ENCODE measurements around the gene GADD45GIP1.

GRCh38 chr19:12943437-12944044 is 13.5 kb downstream of the GADD45GIP1 start:
- TF ChIP-seq CTCF (IDR thresholded peaks at IDR 0.05) = no peak
- no peak for TF ChIP-seq POLR2A (IDR thresholded peaks at IDR 0.05)
